ENCODE data around the gene ABCA7.

The ABCA7 gene

GRCh38 chr19:1060689-1061088 lies 20.8 kb downstream of the ABCA7 start:
- DNase-seq = no peak

- no peak for DNase-seq
Measured at GRCh38 chr19:1061987-1062386, 22.1 kb downstream of the ABCA7 start.

GRCh38 chr19:1062387-1063029 lies 22.6 kb downstream of the ABCA7 start:
- no peak for DNase-seq

- DNase-seq = no peak
Measured at GRCh38 chr19:1063030-1063908, 23.4 kb downstream of the ABCA7 start.

- DNase-seq = peak; percentile 39
Measured at GRCh38 chr19:1063909-1064660, 24.2 kb downstream of the ABCA7 start.

GRCh38 chr19:1064661-1065605 lies 25.0 kb downstream of the ABCA7 start:
- DNase-seq = peak; percentile 42

GRCh38 chr19:1065606-1066109 lies 25.8 kb downstream of the ABCA7 start:
- no peak for DNase-seq

- no peak for DNase-seq
Measured at GRCh38 chr19:1066251-1066747, 26.4 kb downstream of the ABCA7 start.

GRCh38 chr19:1066748-1067340 lies 26.9 kb downstream of the ABCA7 start, which contains the start of gene ARHGAP45:
Gene ARHGAP45, plus strand, starts transcription at chr19:1067167. Its CDS starts 239 bp downstream, at chr19:1067406.
- DNase-seq = no peak

- DNase-seq = no peak
Measured at GRCh38 chr19:1067341-1067957, 27.5 kb downstream of the ABCA7 start.

- DNase-seq = no peak
Measured at GRCh38 chr19:1068009-1069001, 28.4 kb downstream of the ABCA7 start.

- DNase-seq = no peak
Measured at GRCh38 chr19:1069009-1069779, 29.3 kb downstream of the ABCA7 start.

GRCh38 chr19:1070576-1070930 lies 30.6 kb downstream of the ABCA7 start:
- no peak for DNase-seq

- DNase-seq = no peak
Measured at GRCh38 chr19:1070931-1071791, 31.3 kb downstream of the ABCA7 start.

GRCh38 chr19:1072371-1073015 lies 32.6 kb downstream of the ABCA7 start:
- no peak for DNase-seq

GRCh38 chr19:1073063-1073955 lies 33.4 kb downstream of the ABCA7 start:
- DNase-seq = no peak

All from NCI-H1105 (cell line).